Subcutaneous adipose tissue (tissue), 4 donors: ENCODE data around the gene PRAME. TPM values are rescaled to one million over a fixed set of nuclear protein-coding genes. Genes with fewer than 3 reads are reported as not detected.

Experiments used
- total RNA-seq, 4 donors: library from RNA; depleted of rRNA; stranded (reverse); fragments of >200 nt; gene quantifications; one replicate each; pipeline ENCODE4 v1.1.0, GENCODE V29; 2016
- TF ChIP-seq, protein P1 (sequence below): fragments of 450-650 bp; IDR thresholded peaks from one replicate; pipeline ENCODE4 v1.5.1; 2016; ENCODE audit warnings: low read depth, mild to moderate bottlenecking, control low read depth, antibody characterized with exemption, moderate library complexity

PRAME gene
- total RNA-seq, 4 donors from 2014 or later = not detected

DNA sequence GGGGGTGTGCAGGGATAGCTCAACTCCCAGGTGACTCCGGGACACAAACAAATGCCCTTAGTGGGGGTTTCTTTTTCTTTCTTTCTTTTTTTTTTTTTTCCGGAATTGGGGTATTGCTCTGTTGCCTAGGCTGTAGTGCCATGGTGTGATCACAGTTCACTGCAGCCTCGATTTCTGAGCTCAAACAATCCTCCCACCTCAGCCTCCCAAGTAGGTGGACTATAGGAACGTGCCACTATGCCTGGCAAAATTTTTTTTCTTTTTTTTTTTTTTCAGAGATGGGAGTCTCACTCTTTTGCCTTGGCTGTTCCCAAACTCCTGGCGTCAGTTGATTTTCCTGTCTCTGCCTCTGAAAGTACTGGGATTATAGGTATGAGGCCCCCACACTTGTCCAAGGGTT lies 25.2 kb downstream of the PRAME start:
- TF ChIP-seq, protein P1, sequence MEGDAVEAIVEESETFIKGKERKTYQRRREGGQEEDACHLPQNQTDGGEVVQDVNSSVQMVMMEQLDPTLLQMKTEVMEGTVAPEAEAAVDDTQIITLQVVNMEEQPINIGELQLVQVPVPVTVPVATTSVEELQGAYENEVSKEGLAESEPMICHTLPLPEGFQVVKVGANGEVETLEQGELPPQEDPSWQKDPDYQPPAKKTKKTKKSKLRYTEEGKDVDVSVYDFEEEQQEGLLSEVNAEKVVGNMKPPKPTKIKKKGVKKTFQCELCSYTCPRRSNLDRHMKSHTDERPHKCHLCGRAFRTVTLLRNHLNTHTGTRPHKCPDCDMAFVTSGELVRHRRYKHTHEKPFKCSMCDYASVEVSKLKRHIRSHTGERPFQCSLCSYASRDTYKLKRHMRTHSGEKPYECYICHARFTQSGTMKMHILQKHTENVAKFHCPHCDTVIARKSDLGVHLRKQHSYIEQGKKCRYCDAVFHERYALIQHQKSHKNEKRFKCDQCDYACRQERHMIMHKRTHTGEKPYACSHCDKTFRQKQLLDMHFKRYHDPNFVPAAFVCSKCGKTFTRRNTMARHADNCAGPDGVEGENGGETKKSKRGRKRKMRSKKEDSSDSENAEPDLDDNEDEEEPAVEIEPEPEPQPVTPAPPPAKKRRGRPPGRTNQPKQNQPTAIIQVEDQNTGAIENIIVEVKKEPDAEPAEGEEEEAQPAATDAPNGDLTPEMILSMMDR = no peak

DNA sequence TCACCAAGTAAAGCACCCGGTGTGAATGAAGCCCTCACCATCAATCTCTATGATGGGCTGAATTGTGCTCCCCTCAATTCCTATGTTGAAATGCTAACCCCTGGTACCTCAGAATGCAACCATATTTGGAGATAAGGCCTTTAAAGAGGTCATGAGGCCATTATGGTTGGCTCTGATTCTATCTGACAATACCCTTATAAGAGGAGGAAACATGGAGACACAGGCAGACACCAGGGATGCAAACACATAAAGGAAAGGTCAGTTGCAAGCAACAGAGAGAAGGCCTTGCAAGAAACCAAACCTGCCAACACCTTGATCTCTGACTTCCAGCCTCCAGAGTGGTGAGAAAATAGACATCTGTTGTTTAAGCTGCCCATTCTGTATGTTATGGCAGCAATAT lies 25.6 kb downstream of the PRAME start:
- TF ChIP-seq, protein P1 = no peak

DNA sequence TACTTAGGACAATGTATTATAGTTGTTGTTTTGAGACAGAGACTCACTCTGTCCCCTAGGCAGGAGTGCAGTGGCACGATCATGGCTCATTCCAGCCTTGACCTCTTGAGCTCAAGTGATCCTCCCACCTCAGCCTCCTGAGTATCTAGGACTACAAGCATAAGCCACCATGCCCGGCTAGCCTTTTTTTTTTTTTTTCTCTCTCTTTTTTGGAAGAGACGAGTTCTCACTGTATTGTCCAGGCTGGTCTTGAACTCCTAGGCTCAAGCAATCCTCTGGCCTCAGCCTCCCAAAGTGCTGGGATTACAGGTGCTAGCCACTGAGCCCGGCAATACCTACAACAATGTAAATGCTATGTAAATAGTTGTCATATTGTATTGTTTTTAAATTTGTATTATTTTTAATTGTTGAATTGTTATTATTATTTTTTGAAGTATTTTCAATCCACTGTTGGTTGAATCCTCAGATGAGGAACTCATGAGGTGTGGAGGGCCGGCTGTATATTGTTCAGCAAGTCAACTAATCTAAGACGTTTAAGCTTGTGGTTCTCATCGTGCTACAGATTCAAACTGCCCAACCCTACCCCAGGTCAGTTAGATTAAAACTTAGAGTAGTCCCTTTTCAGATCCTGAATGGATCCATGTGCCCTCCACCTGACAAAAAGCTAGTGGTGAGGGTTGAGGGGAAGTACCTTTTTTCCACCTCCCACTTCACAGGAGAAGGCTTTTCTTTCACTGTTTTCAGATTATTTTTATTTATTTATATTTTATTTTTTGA lies 27.1 kb downstream of the PRAME start:
- TF ChIP-seq, protein P1 = no peak

GRCh38 chr22:22528780-22529179 lies 30.3 kb downstream of the PRAME start:
- TF ChIP-seq, protein P1 = no peak

DNA sequence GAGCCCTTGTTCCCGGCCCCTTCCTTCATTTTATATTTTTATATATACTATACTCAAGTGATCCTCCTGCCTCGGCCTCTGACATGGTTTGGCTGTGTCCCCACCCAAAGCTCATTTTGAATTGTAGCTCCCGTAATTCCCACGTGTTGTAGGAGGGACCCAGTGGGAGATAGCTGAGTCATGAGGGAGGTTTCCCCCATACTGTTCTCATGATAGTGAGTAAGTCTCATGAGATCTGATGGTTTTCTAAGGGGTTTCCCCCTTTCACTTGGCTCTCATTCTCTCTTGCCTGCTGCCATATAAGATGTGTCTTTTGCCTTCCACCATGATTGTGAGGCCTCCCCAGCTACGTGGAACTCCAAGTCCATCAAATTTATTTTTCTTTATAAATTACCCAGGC lies 31.8 kb downstream of the PRAME start:
- TF ChIP-seq, protein P1 = no peak

DNA sequence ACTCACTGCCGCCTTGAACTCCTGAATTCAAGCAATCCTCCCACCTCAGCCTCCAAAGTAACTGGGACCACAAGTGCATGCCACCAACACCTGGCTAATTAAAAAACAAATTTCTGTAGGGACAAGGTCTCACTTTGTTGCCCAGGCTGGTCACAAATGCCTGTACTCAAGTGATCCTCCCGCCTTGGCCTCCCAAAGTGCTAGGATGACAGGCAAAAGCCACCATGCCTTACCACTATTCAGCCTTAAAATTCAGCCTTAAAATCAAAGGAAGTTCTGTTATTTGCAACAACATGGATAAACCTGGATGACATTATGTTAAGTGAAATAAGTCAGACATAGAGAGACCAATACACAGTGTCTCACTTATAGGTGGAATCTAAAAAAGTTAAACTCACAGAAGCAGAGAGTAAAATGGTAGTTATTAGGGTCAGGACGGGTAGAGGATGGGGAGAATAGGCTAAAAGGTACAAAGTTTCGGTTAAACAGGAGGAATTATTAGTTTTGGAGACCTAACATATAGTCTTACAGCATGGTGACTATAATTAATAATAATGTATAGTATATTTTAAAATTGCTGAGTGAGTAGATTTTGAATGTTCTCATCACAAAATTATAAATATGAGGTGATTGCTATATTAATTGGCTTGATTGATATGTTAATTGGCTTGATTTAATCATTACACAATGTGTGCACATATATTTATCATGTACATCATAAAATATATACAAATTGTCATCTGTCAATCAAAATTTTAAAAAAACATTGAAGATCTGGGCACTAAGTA lies 32.7 kb downstream of the PRAME start:
- TF ChIP-seq, protein P1 = no peak

DNA sequence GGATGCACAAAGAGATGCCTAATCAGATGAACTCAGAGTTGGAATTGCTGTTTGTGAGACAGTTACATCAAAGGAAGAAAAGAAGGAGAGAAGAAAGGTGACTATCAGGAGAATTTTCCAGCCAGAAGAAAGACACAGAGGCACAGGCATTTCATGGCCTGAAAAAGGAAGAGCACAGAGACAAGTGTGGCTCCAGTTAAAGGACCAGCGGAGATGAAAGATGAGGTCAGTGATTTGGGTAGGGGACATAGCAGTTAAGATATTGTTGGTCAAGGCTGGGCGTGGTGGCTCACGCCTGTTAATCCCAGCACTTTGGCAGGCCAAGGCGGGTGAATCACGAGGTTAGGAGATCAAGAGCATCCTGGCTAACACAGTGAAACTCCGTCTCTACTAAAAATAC lies 35.6 kb downstream of the PRAME start:
- TF ChIP-seq, protein P1 = no peak
